HG03565 (cell line): Measurements from ENCODE around the gene TRIM33.

Experiments used
- ATAC-seq: cut with Tn5 transposase; IDR thresholded peaks from one replicate; pipeline ENCODE4 v1.9.1; 2021; ENCODE audit warnings: mild to moderate bottlenecking, moderate library complexity; ENCODE audit not compliant: unreplicated experiment

Gene TRIM33

GRCh38 chr1:114359791-114360190 is 151.2 kb downstream of the TRIM33 start:
- ATAC-seq: no peak

GRCh38 chr1:114355240-114355639 is 155.8 kb downstream of the TRIM33 start:
- no peak for ATAC-seq

- no peak for ATAC-seq
Observed at GRCh38 chr1:114353262-114353661, 157.7 kb downstream of the TRIM33 start.

- no peak for ATAC-seq
Observed at GRCh38 chr1:114352797-114353196, 158.2 kb downstream of the TRIM33 start.

- no peak for ATAC-seq
Observed at GRCh38 chr1:114350731-114351445, 160.1 kb downstream of the TRIM33 start.

GRCh38 chr1:114349891-114350605 is 161.0 kb downstream of the TRIM33 start:
- ATAC-seq: no peak

GRCh38 chr1:114347431-114348209 is 163.4 kb downstream of the TRIM33 start:
- no peak for ATAC-seq

- peak; percentile 99 for ATAC-seq
Observed at GRCh38 chr1:114346480-114347029, 164.4 kb downstream of the TRIM33 start.

GRCh38 chr1:114345930-114346479 is 165.0 kb downstream of the TRIM33 start:
- ATAC-seq: no peak

DNA sequence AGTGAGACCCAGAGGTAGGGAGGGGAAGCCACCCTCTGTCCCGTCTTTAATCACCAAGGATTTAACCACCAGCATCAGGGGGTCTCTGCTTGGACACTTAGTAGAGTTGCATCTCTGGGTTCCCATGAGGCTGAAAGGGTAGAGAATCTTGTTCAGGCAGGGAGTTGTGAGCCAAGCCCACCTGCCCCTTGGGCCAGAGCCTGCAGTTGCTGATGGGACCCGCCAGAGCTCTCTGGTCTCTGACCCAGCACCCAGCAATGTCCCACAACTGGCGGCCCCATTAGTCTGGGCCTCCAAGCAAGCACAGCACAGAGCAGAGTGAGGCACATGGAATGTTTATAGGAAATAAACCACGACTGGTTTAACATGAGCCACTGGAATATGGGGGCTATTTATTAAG is 166.3 kb downstream of the TRIM33 start:
- no peak for ATAC-seq
